Lower leg skin (tissue), 4 donors: ENCODE results near the gene ERFL. TPM values are rescaled to one million over a fixed set of nuclear protein-coding genes. Genes with fewer than 3 reads are reported as not detected.
"Not testable (repeated sequence)": the region's sequence is repeated elsewhere in the genome, so short reads cannot be mapped to it uniquely, and the experiment has no call there.

ENCODE experiments used
- DNase-seq, 2 donors: peaks; one replicate each; pipeline ENCODE4 v3.0.0-alpha.2; 2019; ENCODE audit warnings: low spot score in 2 of 2
- H3K4me3 ChIP-seq: fragments of 200-600 bp; sonication (generic); 2 replicates; pipeline ENCODE4 v1.5.1; 2017; ENCODE audit warnings: mild to moderate bottlenecking, low read depth; ENCODE audit not compliant: poor library complexity, severe bottlenecking
- POLR2A ChIP-seq, 2 donors: fragments of 450-650 bp; IDR thresholded peaks; one replicate each; pipeline ENCODE4 v1.6.1; 2016 to 2017; ENCODE audit warnings: antibody characterized with exemption in 2 of 2, mild to moderate bottlenecking in 1 of 2, moderate library complexity in 1 of 2
- WGBS, 2 donors: methylation state at CpG; one replicate each; pipeline ENCODE4 v1.1.5; 2018; 5-methylcytosine and 5-hydroxymethylcytosine counted together
- intact Hi-C: fragments of 100-400 bp; cut with DNase I; formaldehyde crosslinking; loops from one replicate; pipeline ENCODE4 v1.15.0; 2023; ENCODE audit warnings: low total_unique reads
- total RNA-seq, 4 donors: library from RNA; depleted of rRNA; stranded (reverse); fragments of >200 nt; gene quantifications; one replicate each; pipeline ENCODE4 v1.1.0, GENCODE V29; 2016
- TF ChIP-seq, protein P1 (sequence below), 3 donors: fragments of 450-650 bp; IDR thresholded peaks; one replicate each; pipeline ENCODE4 v1.5.1; 2016; ENCODE audit warnings: antibody characterized with exemption in 3 of 3, mild to moderate bottlenecking in 3 of 3, moderate library complexity in 2 of 3

Gene ERFL
- total RNA-seq, 4 donors from 2014 or later, result 0.16 TPM; not detected in 3

DNA sequence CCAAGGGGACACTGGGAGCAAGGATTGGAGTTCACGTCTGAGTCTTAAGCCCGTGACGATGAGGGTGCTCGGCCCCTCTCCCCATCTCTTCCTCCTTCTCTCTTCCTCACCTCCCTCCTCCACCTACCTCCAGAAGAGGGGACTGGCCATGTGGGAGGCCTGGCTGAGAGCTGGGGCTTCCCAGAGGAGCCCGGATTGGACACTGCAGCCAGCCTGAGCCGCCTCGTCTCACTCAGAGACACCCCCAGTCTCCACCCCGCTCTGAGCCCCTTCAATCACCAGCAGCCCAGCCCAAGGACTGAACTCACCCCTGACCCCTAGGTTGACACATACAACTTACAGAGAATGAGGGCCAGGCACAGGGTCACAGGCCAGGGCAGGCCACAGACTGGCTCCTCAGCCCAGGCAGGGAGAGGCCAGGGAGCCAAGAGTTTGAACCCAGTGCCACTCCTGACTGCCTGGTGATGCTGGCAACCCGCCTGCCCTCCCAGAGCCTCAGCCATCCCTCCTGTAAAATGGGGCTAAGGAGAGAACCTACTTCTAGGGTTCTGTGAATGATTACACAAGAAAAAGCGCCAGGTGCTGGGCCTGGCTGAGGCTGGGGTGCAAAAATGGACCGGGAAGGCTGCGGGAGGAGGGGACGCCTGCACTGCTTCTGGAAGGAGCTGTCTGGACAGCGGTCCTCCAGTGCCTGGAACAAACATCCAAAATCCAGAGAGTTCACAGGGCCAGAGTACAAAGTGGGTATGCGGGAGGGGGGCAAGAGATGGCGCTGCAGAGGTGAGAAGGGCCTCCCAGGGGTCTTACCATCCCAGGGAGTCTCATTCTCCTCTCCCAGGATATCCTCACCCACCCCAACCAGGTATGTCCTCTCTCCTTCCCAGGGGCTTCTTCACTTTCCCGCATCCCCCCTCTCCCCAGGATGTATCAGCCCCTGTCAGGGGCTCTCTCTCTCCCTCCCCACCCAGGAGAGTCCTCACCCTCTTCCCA lies 50.0 kb downstream of the ERFL start:
- TF ChIP-seq, protein P1, sequence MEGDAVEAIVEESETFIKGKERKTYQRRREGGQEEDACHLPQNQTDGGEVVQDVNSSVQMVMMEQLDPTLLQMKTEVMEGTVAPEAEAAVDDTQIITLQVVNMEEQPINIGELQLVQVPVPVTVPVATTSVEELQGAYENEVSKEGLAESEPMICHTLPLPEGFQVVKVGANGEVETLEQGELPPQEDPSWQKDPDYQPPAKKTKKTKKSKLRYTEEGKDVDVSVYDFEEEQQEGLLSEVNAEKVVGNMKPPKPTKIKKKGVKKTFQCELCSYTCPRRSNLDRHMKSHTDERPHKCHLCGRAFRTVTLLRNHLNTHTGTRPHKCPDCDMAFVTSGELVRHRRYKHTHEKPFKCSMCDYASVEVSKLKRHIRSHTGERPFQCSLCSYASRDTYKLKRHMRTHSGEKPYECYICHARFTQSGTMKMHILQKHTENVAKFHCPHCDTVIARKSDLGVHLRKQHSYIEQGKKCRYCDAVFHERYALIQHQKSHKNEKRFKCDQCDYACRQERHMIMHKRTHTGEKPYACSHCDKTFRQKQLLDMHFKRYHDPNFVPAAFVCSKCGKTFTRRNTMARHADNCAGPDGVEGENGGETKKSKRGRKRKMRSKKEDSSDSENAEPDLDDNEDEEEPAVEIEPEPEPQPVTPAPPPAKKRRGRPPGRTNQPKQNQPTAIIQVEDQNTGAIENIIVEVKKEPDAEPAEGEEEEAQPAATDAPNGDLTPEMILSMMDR (IDR thresholded peaks at IDR 0.05), result no peak
- no peak for TF ChIP-seq POLR2A (IDR thresholded peaks at IDR 0.05)
- 75 to 77% methylated on average over 17 of the region's 17 CpGs for WGBS, 2 donors

DNA sequence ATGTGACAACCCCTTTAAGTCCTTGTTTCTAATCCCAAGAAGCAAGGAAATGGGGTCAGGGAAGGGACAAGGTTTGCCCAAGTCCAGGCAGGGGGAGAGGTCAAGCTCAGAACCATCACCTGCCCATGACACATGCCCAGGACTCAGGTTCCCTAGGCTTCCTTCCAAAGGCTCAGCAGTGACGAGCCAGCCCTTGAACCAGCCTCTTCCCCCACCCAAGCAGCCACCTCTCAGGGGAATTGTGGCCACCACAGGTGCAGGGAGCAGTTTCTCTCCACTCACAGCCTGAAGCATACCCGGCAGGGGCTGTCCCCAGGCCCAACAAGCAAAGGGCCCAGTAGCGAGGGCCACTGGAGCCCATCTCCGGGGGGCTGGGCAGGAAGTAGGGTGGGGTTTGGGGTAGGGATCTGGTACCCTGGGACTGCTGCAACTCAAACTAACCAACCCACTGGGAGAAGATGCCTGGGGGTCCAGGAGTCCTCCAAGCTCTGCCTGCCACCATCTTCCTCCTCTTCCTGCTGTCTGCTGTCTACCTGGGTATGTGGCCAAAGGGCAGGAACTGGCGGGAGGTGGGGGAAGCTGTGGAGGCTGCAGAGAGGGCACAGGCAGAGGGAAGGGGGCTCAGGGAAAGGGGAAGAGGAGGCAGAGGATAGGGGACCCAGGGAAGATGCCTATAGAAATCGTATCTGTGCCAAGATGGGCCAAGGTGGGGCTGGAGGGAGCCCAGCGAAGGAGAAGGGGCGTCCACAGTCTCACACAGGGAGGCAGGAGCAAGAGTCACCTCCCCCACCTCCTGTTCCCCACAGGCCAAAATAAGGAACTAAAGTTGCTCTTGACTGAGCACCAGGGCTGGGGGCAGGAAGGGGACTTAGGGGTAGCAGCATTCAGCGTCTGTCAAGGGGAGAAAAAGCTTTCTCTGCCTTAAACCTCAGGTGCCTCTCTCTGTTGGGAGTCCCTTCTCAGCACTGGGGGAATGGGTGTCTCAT lies 51.1 kb downstream of the ERFL start, which contains the start of gene CD79A:
Gene CD79A, plus strand, starts transcription at position 433 of the 986 bp plus-strand sequence. Its CDS starts 26 bp downstream, at position 459.
- TF ChIP-seq, protein P1 (IDR thresholded peaks at IDR 0.05), result no peak
- TF ChIP-seq POLR2A (IDR thresholded peaks at IDR 0.05), result no peak
- WGBS, 2 donors, result 73 to 75% methylated on average over 9 of the region's 9 CpGs
- DNase-seq, result no peak
- intact Hi-C loops, result no loop called here
- H3K4me3 ChIP-seq, result no peak within 1 kb of the TSS

More for the DNA sequence above, 50.0 kb downstream of the ERFL start:
- intact Hi-C loops, result no loop called here
- no peak overlapping the region for H3K4me3 ChIP-seq
- DNase-seq, result no peak

DNA sequence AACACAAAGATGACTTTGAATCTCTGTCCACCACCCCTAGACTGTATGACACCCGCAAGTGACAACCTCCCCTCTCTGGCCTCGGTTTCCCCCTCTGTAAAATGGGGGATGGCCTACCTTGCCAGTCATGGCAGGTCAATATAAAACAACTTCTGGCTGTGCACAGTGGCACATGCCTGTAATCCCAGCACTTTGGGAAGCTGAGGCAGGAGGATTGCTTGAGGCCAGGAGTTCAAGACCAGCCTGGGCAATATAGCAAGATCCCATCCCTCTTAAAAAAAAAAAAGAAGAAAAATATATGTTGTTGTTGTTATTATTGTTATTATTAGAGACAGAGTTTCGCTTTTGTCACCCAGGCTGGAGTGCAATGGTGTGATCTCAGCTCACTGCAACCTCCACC lies 52.3 kb downstream of the ERFL start:
- DNase-seq, intact Hi-C loops, H3K4me3 ChIP-seq: not testable (repeated sequence)
- 87 to 89% methylated on average over 3 of the region's 3 CpGs for WGBS, 2 donors

DNA sequence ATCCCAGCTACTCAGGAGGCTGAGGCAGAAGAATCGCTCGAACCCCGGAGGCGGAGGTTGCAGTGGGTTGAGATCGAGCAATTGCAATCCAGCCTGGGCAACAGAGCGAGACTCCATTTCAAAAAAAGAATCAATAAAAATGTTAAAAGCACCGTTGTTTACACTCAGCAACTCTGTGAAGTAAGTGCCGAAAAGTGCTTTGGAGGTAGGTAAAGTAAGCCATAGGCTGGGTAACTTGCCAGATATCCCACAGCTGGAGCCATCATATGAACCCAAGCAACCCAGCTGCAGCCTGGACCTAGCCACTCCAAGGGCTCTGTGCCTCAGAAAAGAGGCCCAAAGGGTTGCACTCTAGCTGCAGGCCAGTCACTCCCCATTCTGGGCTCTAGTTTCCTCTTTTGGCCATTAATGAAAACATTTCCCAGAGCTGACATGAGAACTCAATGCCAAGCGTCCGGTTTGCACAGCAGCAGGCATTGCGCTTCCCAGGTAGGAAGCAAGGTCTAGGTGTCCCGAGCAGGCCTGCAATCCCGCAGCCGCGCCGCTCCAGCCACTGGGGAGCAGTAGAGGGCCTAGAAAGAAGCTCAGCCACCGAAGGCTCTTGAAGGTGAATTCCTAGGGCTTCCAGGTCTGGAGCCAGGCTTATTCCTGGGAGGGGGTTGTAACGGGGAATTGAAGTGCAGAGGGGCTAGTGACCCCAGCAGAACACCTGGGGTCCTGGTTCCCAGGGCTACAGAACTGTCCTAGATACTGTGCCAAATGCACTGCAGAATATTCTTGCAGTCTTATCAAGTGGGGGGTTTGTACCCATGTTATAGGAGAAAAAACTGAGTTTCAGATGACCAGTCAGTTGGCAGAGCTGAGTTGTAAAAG lies 55.2 kb downstream of the ERFL start:
- DNase-seq, result no peak
- no peak for TF ChIP-seq POLR2A (IDR thresholded peaks at IDR 0.05)
- TF ChIP-seq, protein P1 (IDR thresholded peaks at IDR 0.05), result no peak
- intact Hi-C loops, result loop anchor here (5.0 kb wide), 1 partner anchor 74 kb away; no protein-coding TSS in a partner anchor
- WGBS, 2 donors, result 56 to 57% methylated on average over 18 of the region's 18 CpGs
- no peak overlapping the region for H3K4me3 ChIP-seq

DNA sequence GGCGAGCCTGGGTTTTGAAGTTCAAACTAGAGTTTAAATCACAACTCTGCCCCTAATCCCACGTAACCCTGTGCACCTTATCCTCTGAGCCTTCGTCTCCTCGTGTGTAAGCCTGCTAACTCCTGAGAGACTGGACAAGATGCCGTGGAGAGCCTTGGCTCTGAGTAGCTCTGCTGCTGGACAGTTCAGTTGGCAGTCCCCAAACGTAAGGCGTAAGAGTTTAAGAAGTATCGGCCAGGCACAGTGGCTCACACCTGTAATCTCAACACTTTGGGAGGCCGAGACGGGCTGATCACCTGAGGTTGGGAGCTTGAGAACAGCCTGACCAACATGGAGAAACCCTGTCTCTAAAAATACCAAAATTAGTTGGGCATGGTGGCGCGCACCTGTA lies 55.9 kb downstream of the ERFL start:
- intact Hi-C loops, result loop anchor here (5.0 kb wide), 1 partner anchor 75 kb away; no protein-coding TSS in a partner anchor
- no peak overlapping the region for H3K4me3 ChIP-seq
- no peak for DNase-seq
- TF ChIP-seq, protein P1 (IDR thresholded peaks at IDR 0.05), result no peak
- no peak for TF ChIP-seq POLR2A (IDR thresholded peaks at IDR 0.05)
- 88 to 92% methylated on average over 12 of the region's 12 CpGs for WGBS, 2 donors
